Measurements from ENCODE around the gene PODN.

PODN gene

DNA sequence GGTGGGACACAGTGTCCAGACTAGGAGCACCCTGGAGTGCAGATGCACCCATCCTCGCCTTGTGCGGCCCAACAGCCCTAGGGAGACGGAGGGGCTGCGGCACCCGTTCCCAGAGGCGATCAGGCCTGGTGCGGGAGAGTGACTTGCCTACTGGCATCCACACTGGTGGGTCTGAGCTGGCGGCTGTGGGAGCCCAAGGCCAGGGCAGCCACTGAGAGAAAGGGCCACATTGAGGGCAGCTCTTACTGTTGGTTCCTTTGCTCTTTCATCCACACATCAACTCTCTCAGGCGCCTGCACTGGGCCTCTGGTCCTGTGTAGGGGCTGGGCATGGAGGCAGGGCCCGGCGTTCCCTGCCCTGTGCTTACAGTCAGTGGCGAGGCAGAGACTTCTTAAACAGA is 8.6 kb downstream of the PODN start:
- H3K4me3 ChIP-seq (ENCODE audit: insufficient read depth in 1 of 2, low read depth in 1 of 2, low read length in 2 of 2): no peak overlapping the region
- whole genome bisulfite sequencing: 97% methylated on average over 11 of the region's 12 CpGs

DNA sequence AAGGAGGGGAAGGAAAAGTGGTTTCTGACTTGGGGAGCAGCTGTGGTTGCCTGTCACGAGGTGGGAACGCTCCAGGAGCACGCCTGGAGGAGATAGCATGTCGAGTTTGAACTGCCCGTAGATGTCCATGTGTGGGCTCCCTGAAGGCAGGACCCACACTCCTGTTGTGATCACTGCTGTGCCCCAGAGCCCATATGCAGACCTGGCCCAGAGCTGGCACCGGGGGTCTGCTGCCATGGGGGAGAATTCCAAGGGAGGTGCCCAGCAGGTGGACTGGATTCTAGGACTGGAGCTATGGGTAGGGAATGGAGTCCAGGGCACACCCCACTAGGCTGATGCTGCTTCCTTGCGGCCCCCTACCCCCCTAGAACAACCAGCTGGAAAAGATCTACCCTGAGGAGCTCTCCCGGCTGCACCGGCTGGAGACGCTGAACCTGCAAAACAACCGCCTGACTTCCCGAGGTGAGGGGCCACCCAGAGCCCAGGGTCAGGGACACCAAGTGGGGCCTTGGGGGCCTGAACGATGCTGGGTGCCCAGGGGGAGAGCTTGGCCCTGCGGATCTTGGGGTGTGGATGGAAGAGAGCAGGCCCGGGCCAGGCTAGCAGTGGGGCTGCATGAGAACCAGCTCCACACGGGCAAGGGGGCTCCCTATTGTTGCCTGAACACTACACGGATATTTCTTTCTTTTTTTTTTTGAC is 9.3 kb downstream of the PODN start:
- no peak overlapping the region for H2BK120ac ChIP-seq (ENCODE audit: low read depth, low read length)
- no peak for DNase-seq

More for the DNA sequence above, 8.6 kb downstream of the PODN start:
- H3K4me1 ChIP-seq (ENCODE audit: control insufficient read depth, insufficient read depth, low read depth, low read length): peaks cover 3% of the 10 kb centered on the region
- H3K4ac ChIP-seq (ENCODE audit: low read depth in 1 of 2, low read length in 2 of 2): no peak overlapping the region
- H3K9me3 ChIP-seq (ENCODE audit: control insufficient read depth, low read length): no peaks in the 10 kb centered on the region
- H3K27ac ChIP-seq (ENCODE audit: low read length, poor library complexity, severe bottlenecking): no peak overlapping the region
- H2BK15ac ChIP-seq (ENCODE audit: low read depth, poor library complexity, severe bottlenecking): no peak overlapping the region
- H4K91ac ChIP-seq (ENCODE audit: low read length): no peak overlapping the region
- no peaks in the 10 kb centered on the region for H3K79me1 ChIP-seq (replicated peaks; ENCODE audit: low read length, poor library complexity, severe bottlenecking)
- peak overlapping the region in 1 of 2 experiments; percentile 16 for H3K18ac ChIP-seq (ENCODE audit: low read depth in 1 of 2, low read length in 2 of 2)
- no peak overlapping the region for H3K23ac ChIP-seq (ENCODE audit: low read length in 2 of 2)
- no peak overlapping the region for H4K8ac ChIP-seq (ENCODE audit: low read length)
- no peak for DNase-seq
- no peak overlapping the region for H2BK12ac ChIP-seq (ENCODE audit: low read length in 2 of 2)
- no peaks in the 10 kb centered on the region for H3K27me3 ChIP-seq (ENCODE audit: control insufficient read depth in 1 of 2, insufficient read depth in 1 of 2, low read length in 2 of 2)
- H3K4me2 ChIP-seq (ENCODE audit: low read length, poor library complexity, severe bottlenecking): no peak overlapping the region
- H2BK5ac ChIP-seq (ENCODE audit: low read depth, low read length, poor library complexity, severe bottlenecking): no peak overlapping the region
- no peak overlapping the region for H3K9ac ChIP-seq (ENCODE audit: low read length)
- H2AK5ac ChIP-seq (ENCODE audit: low read length, severe bottlenecking): no peak overlapping the region
- H3K36me3 ChIP-seq (ENCODE audit: control insufficient read depth in 1 of 2, insufficient read depth in 2 of 2, low read depth in 1 of 2, low read length in 2 of 2): peaks cover 0 to 57% of the 10 kb centered on the region in 2 experiments
- H3K14ac ChIP-seq (ENCODE audit: low read length in 2 of 2): peak overlapping the region in 1 of 2 experiments; percentile 64
- no peak overlapping the region for H2BK120ac ChIP-seq (ENCODE audit: low read depth, low read length)
- no peak overlapping the region for H2AFZ ChIP-seq (ENCODE audit: low read depth, low read length)

DNA sequence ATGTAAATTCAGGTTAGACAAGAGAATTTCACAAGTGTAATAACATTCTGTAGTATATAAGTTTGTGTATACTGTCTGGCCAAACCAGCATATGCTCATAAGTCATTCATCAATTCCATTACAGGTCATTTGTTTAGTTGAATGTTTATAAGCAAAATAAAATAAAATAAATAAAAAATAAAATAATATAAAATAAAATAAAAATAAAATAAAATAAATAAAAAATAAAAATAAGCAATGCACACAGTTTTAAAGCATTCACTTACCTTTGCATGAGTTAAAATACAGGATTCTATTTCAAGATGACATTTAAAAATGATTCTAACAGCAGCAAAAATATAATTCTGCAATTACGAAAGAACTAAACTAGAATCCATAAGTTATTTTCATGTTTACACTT is 9.9 kb downstream of the PODN start:
- Histone ChIP-seq H3K27me3 (ENCODE audit: control insufficient read depth in 1 of 2, insufficient read depth in 1 of 2, low read length in 2 of 2) (no peaks in the 10 kb centered on the region), H4K8ac (ENCODE audit: low read length) (no peak overlapping the region), H2AFZ (ENCODE audit: low read depth, low read length) (no peak overlapping the region), H3K14ac (ENCODE audit: low read length in 2 of 2) (no peak overlapping the region), H3K9ac (ENCODE audit: low read length) (no peak overlapping the region), H3K4ac (ENCODE audit: low read depth in 1 of 2, low read length in 2 of 2) (no peak overlapping the region), H3K18ac (ENCODE audit: low read depth in 1 of 2, low read length in 2 of 2) (no peak overlapping the region), H2BK120ac (ENCODE audit: low read depth, low read length) (no peak overlapping the region), H2BK15ac (ENCODE audit: low read depth, poor library complexity, severe bottlenecking) (no peak overlapping the region), H2BK12ac (ENCODE audit: low read length in 2 of 2) (no peak overlapping the region), H2BK5ac (ENCODE audit: low read depth, low read length, poor library complexity, severe bottlenecking) (no peak overlapping the region), H4K91ac (ENCODE audit: low read length) (no peak overlapping the region), H3K4me3 (ENCODE audit: insufficient read depth in 1 of 2, low read depth in 1 of 2, low read length in 2 of 2) (no peak overlapping the region), H3K36me3 (ENCODE audit: control insufficient read depth in 1 of 2, insufficient read depth in 2 of 2, low read depth in 1 of 2, low read length in 2 of 2) (peaks cover 0 to 59% of the 10 kb centered on the region in 2 experiments), H3K23ac (ENCODE audit: low read length in 2 of 2) (no peak overlapping the region), H2AK5ac (ENCODE audit: low read length, severe bottlenecking) (no peak overlapping the region), H3K4me1 (ENCODE audit: control insufficient read depth, insufficient read depth, low read depth, low read length) (peaks cover 3% of the 10 kb centered on the region), H3K79me1 (replicated peaks; ENCODE audit: low read length, poor library complexity, severe bottlenecking) (no peaks in the 10 kb centered on the region), H3K27ac (ENCODE audit: low read length, poor library complexity, severe bottlenecking) (no peak overlapping the region), H3K9me3 (ENCODE audit: control insufficient read depth, low read length) (no peaks in the 10 kb centered on the region), H3K4me2 (ENCODE audit: low read length, poor library complexity, severe bottlenecking) (no peak overlapping the region)
- WGBS: no CpG with 5 or more reads among the region's 1 CpG
- no peak for DNase-seq

More for the DNA sequence above, 9.3 kb downstream of the PODN start:
- no peaks in the 10 kb centered on the region for H3K79me1 ChIP-seq (replicated peaks; ENCODE audit: low read length, poor library complexity, severe bottlenecking)
- no peak overlapping the region for H4K91ac ChIP-seq (ENCODE audit: low read length)
- WGBS: 83% methylated on average over 14 of the region's 17 CpGs
- no peak overlapping the region for H3K23ac ChIP-seq (ENCODE audit: low read length in 2 of 2)
- no peak overlapping the region for H3K14ac ChIP-seq (ENCODE audit: low read length in 2 of 2)
- H4K8ac ChIP-seq (ENCODE audit: low read length): no peak overlapping the region
- no peak overlapping the region for H3K27ac ChIP-seq (ENCODE audit: low read length, poor library complexity, severe bottlenecking)
- no peak overlapping the region for H2AK5ac ChIP-seq (ENCODE audit: low read length, severe bottlenecking)
- no peaks in the 10 kb centered on the region for H3K9me3 ChIP-seq (ENCODE audit: control insufficient read depth, low read length)
- H3K4ac ChIP-seq (ENCODE audit: low read depth in 1 of 2, low read length in 2 of 2): no peak overlapping the region
- H3K18ac ChIP-seq (ENCODE audit: low read depth in 1 of 2, low read length in 2 of 2): peak overlapping the region in 1 of 2 experiments; percentile 16
- H3K27me3 ChIP-seq (ENCODE audit: control insufficient read depth in 1 of 2, insufficient read depth in 1 of 2, low read length in 2 of 2): no peaks in the 10 kb centered on the region
- no peak overlapping the region for H2BK15ac ChIP-seq (ENCODE audit: low read depth, poor library complexity, severe bottlenecking)
- peaks cover 3% of the 10 kb centered on the region for H3K4me1 ChIP-seq (ENCODE audit: control insufficient read depth, insufficient read depth, low read depth, low read length)
- H3K9ac ChIP-seq (ENCODE audit: low read length): no peak overlapping the region
- no peak overlapping the region for H2AFZ ChIP-seq (ENCODE audit: low read depth, low read length)
- no peak overlapping the region for H2BK5ac ChIP-seq (ENCODE audit: low read depth, low read length, poor library complexity, severe bottlenecking)
- no peak overlapping the region for H2BK12ac ChIP-seq (ENCODE audit: low read length in 2 of 2)
- no peak overlapping the region for H3K4me2 ChIP-seq (ENCODE audit: low read length, poor library complexity, severe bottlenecking)
- no peak overlapping the region for H3K4me3 ChIP-seq (ENCODE audit: insufficient read depth in 1 of 2, low read depth in 1 of 2, low read length in 2 of 2)
- H3K36me3 ChIP-seq (ENCODE audit: control insufficient read depth in 1 of 2, insufficient read depth in 2 of 2, low read depth in 1 of 2, low read length in 2 of 2): peaks cover 0 to 57% of the 10 kb centered on the region in 2 experiments

DNA sequence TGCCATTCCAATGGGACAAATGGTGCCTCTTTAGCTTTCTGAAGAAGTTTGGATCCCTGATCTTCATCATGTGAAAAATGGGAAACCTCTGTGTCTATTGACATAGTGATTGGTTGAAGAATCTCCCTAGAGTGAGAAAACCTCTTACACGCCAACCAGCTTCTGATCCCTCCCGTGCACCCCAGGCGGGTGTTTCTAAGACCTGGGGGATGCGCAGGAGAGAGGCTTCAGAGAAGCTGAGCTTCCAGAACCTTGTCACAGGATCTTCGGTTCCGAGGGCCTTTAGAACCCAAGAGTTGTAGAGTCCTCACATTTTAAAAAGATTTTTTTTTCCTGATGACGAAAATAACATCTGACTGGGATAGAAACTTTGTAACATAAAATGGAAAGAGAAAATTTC is 11.3 kb downstream of the PODN start:
- no peak overlapping the region for H2AFZ ChIP-seq (ENCODE audit: low read depth, low read length)
- H3K79me1 ChIP-seq (replicated peaks; ENCODE audit: low read length, poor library complexity, severe bottlenecking): no peaks in the 10 kb centered on the region
- no peak overlapping the region for H4K8ac ChIP-seq (ENCODE audit: low read length)
- no peak overlapping the region for H2BK5ac ChIP-seq (ENCODE audit: low read depth, low read length, poor library complexity, severe bottlenecking)
- H3K27ac ChIP-seq (ENCODE audit: low read length, poor library complexity, severe bottlenecking): no peak overlapping the region
- no peak overlapping the region for H2AK5ac ChIP-seq (ENCODE audit: low read length, severe bottlenecking)
- no peaks in the 10 kb centered on the region for H3K9me3 ChIP-seq (ENCODE audit: control insufficient read depth, low read length)
- no peak overlapping the region for H2BK120ac ChIP-seq (ENCODE audit: low read depth, low read length)
- 95% methylated on average over 4 of the region's 7 CpGs for WGBS
- H2BK12ac ChIP-seq (ENCODE audit: low read length in 2 of 2): no peak overlapping the region
- no peaks in the 10 kb centered on the region for H3K27me3 ChIP-seq (ENCODE audit: control insufficient read depth in 1 of 2, insufficient read depth in 1 of 2, low read length in 2 of 2)
- no peak overlapping the region for H4K91ac ChIP-seq (ENCODE audit: low read length)
- H3K14ac ChIP-seq (ENCODE audit: low read length in 2 of 2): no peak overlapping the region
- no peaks in the 10 kb centered on the region for H3K4me1 ChIP-seq (ENCODE audit: control insufficient read depth, insufficient read depth, low read depth, low read length)
- H3K4me3 ChIP-seq (ENCODE audit: insufficient read depth in 1 of 2, low read depth in 1 of 2, low read length in 2 of 2): no peak overlapping the region
- no peak overlapping the region for H3K23ac ChIP-seq (ENCODE audit: low read length in 2 of 2)
- peak overlapping the region; percentile 30 for H2BK15ac ChIP-seq (ENCODE audit: low read depth, poor library complexity, severe bottlenecking)
- H3K36me3 ChIP-seq (ENCODE audit: control insufficient read depth in 1 of 2, insufficient read depth in 2 of 2, low read depth in 1 of 2, low read length in 2 of 2): peaks cover 0 to 69% of the 10 kb centered on the region in 2 experiments
- DNase-seq: no peak
- peak overlapping the region; percentile 47 for H3K9ac ChIP-seq (ENCODE audit: low read length)
- no peak overlapping the region for H3K4me2 ChIP-seq (ENCODE audit: low read length, poor library complexity, severe bottlenecking)
- no peak overlapping the region for H3K4ac ChIP-seq (ENCODE audit: low read depth in 1 of 2, low read length in 2 of 2)
- H3K18ac ChIP-seq (ENCODE audit: low read depth in 1 of 2, low read length in 2 of 2): no peak overlapping the region

All from mesenchymal stem cell (in vitro differentiated cells and primary cell).